T1000 (cell line): ENCODE data around the gene HEXD.
"Not testable (repeated sequence)": the region's sequence is repeated elsewhere in the genome, so short reads cannot be mapped to it uniquely, and the experiment has no call there.

Experiments
- DNase-seq: peaks from one replicate; lab custom pipeline; 2025; ENCODE audit warnings: mixed read lengths; lab: John Stamatoyannopoulos, UW

The HEXD gene

DNA sequence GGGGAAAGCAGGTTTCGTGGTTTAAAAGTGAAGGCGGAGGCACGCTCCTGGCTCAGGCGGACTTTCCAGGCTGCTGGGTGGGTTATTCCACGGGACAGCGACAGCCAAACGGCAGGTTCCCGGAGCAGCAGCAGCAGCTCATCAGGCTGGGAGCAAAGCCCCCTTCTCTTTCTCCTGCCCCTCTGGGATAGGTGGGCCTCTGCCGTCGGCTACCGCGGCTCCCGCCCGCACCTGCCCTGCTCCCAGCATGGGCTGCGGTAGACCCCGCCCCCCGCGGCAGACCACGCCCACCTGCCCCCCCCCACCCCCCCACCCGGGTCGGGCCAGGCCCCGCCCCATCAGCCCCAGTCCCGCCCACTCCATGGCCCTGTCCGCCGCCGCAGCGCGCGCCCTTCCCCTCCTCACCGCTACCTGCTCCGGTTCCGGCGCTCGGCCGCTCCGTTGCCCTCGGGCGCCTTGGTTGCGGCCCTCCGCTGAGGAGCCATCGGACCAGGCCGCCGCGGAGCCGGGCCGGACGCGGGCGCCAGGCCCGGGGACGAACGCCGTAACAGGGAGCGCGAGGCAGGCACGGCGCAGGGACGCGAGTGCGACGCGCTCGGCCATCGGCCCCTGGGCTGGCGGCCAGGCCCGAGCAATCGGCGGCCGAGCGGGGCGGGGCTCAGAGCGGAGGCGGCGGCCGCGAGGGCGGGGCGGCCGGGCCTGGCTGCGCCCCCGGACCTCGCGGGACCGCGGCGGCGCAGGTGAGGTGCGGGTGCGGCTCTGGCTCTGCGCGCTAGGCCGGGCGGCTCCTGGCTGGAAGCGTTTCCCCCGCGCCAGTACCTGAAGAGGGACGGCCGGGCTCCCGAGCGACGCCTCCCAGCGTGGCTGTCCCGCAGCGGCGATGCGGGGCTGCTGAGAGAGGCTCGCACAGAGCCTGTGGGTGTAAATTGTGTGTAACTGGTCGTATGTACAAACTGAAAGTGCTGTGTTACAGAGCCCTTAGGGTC, at the start of gene HEXD, which contains the start of gene OGFOD3:
Gene HEXD (plus strand): TSS at position 347 of the 986 bp plus-strand sequence. CDS start 1,453 bp downstream, outside the sequence.
Gene OGFOD3 (minus strand): TSS at position 586 of the 986 bp plus-strand sequence. CDS start 101 bp downstream, at position 485.
- DNase-seq, result peak; percentile 95

- no peak for DNase-seq
Measured at GRCh38 chr17:82369211-82369610, 48.9 kb upstream of the HEXD start.

DNA sequence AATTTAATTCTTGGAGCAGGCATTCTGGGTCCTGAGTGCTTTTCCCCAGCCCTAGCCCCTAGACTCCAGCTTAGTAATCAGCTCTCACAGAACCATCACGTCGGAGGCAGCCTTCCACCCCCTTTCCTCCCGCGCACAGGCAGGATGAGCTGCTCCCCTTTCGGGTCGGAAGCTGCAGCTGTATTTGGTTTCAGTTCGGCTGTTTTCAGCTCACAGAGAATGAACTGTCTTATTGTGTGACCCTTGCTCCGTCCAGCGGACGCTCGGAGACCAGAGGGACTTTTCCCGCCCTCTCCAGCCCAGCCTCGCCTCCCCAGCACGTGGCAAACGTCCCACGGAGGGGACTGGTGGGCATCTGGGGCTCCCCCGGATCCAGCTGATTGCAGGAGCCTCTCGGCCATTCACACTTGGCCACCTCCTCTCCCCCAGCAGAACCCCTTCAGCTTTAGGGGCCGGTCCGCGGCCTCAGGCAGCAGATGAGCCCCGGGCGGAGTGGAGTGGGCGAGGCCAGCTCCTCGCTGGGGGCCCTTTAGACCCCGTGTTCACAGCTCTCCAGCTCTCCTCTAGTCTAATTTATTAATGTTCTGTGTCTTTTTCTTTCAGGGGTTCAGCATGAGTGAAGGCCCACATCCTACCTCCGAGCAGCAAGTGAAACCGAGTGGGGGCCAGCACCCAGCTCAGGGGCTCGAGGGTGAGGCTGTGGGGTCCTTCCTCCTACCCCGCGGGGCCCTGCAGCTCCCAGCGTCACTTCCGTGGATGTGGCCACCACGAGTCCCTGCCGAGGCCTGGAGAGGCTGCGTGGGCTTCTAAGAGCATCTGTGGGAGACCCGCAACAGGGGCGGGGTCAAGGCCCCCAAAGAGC, 47.4 kb upstream of the HEXD start:
- no peak for DNase-seq

- DNase-seq, result no peak
Measured at GRCh38 chr17:82371333-82372248, 46.6 kb upstream of the HEXD start, which contains the start of gene UTS2R. Gene UTS2R, plus strand, starts transcription at chr17:82371765. Its CDS starts 2,560 bp downstream, at chr17:82374325.

GRCh38 chr17:82372249-82373071, 45.7 kb upstream of the HEXD start:
- DNase-seq, result no peak

GRCh38 chr17:82373072-82373452, 45.1 kb upstream of the HEXD start:
- not testable (repeated sequence) for DNase-seq

DNA sequence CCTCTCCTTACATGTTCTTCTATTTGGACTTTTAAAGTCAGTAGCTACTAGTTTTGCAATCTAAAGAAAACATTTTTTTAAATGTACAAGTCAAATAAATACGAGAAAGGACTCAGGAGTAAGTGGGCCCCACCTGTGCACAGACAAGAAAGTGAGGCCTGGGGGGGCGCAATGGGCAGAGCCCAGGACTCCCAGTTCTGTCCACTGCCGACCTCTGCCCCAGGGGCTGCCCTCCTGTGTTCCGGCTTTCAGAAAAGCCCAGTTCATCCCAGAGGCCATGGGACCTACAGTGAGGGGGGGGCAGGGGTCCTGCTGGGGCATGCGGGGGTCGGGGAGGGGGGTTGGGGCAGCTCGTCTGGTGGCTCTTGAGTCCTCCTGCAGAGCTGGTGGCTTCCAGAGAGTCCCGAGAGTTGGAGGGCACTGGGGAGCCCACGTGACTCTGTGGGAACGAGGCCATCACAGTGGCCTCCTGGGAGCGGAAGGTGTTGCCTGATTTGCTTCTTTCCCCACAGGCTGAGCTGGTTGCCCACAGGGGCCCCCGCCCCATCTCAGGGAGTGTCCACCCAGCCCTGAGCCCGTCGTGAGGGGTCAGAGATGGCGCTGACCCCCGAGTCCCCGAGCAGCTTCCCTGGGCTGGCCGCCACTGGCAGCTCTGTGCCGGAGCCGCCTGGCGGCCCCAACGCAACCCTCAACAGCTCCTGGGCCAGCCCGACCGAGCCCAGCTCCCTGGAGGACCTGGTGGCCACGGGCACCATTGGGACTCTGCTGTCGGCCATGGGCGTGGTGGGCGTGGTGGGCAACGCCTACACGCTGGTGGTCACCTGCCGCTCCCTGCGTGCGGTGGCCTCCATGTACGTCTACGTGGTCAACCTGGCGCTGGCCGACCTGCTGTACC, 44.2 kb upstream of the HEXD start:
- no peak for DNase-seq

- DNase-seq, result no peak
Measured at GRCh38 chr17:82374626-82375331, 43.4 kb upstream of the HEXD start.

DNA sequence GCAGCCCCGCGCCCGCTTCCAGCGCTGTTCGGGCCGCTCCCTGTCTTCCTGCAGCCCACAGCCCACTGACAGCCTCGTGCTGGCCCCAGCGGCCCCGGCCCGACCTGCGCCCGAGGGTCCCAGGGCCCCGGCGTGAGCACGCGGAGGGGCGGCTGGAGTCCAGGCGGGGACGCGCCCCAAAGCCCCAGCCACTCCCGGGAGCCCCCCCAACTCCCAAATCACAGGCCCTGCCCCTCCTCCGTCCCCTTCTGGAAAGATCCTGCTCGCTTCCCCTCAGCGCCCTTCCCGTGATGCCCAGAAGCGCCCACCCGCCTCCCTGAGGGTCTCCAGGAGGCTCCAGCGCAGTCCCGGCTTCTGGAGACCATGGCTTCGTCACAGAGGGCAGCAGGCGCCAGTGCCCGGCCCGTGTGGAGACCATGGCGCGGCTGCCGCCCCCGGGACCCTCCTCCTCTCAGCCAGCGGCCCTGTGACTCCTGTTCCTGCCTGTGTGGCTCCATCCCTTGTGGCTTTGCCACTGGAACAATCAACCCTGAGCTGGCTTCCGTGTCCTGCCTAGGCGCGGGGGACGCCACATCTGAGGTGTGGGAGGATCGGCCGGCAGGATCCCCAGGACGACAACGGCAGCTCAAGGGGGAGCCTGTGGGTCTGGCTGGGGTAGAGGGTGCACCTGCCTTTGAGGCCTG, 42.6 kb upstream of the HEXD start:
- no peak for DNase-seq

GRCh38 chr17:82376042-82376730, 42.0 kb upstream of the HEXD start:
- no peak for DNase-seq

DNA sequence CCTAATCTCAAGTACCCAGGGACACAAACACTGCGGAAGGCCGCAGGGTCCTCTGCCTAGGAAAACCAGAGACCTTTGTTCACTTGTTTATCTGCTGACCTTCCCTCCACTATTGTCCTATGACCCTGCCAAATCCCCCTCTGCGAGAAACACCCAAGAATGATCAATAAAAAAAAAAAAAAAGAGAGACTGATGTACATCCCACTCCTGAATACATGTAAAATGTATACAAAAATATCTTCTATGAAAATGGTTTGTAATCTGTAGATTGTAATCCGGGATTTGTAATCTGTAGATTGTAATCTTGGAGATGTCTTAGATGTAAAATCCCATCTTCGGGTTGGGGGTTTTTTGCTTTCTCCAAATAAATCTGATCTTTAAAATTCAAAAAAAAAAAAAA, 40.9 kb upstream of the HEXD start:
- not testable (repeated sequence) for DNase-seq

- DNase-seq, result no peak
Measured at GRCh38 chr17:82377924-82378740, 40.0 kb upstream of the HEXD start.

DNA sequence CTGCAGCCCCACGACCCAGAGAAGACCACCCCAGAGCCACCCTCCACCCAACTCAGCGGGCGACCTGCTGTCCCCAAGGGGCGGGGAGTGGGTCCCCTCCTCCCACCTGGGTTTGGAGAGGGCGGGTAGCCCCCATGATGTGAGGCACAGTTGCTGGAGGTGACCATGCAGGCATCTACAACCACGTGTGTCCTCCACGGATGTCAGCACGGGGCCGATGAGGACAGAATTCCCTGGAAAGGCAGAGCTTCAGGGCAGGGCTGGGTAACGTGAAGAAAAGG, 39.5 kb upstream of the HEXD start:
- no peak for DNase-seq

- no peak for DNase-seq
Measured at GRCh38 chr17:82380860-82381702, 37.1 kb upstream of the HEXD start.

GRCh38 chr17:82381703-82382009, 36.5 kb upstream of the HEXD start:
- DNase-seq, result not testable (repeated sequence)
